Fibroblast of skin of right biceps (primary cell): ENCODE measurements around the gene MAP1LC3B.

Experiments used
- DNase-seq: peaks from one replicate; pipeline ENCODE4 v3.0.0-alpha.2; 2013

MAP1LC3B gene

DNA sequence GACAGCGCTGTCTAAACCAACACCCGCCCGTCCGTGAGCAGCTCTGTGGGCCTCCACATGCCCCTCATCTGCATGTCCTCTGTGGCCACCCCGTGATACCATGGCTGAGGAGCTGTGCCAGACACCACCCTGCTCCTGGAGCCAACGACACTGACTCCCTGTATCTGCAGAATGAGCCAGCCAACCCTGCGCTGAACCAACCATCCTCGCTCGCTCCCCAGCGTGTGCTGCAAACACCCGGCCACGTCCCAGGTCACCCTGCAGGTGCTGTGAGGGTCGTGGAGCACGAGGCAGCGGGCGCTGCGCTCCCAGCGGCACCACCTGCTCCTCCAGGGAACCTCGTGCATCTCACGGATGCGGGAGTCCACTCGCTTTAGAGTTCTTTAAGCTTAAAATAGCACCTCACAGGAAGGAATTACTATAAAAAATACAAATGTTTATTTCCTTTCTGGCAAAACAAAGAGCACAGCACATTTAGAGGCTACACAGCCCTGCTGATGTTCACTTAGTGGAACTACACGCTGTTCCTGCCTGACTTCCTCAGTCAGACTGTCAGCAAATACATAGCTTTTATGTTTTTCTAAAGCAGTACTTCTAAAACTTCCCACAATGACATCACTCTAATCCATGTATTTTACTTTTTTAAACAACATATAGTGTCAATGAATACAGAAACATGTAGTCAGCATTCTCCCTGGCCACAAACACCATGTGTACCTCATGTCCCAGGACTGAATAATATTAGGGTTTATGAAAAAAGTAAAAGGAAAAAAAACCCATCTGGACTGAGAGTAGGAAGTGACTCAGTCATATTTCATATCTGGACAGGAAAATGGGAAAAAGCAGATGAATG, 43.5 kb downstream of the MAP1LC3B start:
- DNase-seq = peak; percentile 88

DNA sequence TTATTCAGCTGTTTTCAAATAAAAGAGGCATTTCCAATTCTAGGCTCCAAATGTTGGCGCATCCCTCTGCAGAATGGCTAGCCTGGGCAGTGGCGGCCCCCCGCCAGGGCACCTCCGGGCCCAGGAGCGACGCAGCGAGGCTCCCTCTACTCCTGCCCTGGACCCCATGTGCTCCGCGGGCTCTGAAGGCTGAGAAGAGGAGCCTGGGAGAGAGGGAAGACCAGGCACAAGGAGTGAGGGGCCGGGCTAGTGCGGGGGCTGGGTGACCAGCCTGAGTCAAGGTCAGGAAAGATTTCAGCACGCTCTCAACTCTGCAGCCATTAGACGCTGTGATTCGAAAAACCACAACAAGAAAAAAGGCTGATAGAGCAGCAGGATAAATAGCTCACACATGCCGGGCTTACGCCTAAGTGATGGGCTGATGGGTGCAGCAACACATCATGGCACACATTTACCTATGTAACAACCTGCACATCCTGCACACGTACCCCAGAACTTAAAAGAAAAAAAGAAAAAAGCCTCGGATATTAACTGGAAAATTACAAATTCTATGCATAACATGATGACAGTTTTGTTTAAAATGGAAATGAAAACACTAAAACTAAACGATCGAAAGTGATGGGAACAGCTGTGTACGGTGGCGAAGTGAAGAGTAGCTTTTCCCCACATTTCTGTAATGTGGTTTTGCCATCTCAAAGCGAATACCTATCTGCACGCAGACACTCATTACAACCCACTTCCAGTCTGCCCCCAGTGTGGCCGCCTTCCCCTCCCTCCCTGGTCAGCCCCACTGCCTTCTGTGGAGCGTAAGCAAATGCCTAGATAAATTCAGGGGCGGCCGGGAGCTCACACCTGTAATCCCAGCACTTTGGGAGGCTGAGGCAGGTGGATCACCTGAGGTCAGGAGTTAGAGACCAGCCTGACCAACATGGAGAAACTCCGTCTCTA, 44.4 kb downstream of the MAP1LC3B start:
- DNase-seq = peak; percentile 51

GRCh38 chr16:87437327-87437726, 45.2 kb downstream of the MAP1LC3B start:
- no peak for DNase-seq

DNA sequence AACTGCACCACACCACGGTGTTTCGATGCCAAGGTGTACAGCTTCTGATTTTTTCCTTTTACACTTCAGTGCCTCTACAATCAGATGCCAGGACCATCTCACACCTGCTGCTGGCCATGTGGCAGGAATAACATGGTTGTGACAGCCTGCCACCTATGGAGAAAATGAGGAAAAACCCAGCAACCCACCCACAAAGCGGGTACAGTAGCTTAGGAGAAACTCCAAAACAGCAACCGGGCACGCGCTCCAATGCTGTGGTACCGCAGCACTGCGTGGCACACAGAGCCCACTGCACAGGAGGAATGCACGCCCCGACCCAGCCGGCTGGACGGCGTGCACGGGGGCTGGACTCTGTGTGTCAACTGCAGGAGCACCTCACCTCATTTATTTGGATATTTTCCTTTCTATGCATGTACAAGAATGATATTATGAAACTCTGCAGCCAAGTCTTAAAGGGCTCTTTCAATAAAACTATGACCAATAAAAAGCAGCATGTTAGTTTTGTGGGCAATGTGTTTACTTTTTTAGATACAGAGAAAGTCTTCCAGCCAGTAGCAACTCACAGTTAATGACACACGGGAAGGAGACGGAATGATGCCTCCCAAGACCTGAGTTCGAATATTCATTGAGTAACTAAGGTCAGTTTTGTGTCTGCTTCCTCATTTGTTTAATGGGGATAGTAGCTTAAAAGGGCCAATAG, 45.9 kb downstream of the MAP1LC3B start:
- no peak for DNase-seq

DNA sequence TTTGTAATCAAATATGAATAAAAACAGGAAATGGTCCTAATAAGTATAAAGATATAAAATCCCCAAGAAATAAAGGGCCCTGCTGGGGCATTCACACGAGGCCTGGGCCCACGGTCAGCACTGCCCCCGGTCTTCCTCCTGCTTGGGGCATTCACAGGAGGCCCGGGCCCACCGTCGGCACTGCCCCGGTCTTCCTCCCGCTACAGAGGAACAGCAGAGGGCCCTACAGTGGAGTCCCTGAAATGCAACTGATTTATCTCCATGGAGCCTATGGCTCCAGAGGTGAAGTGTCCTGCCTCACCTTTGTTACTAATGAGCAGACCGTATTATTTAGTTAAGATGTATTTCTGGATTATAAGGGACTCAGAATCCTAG, 46.5 kb downstream of the MAP1LC3B start:
- no peak for DNase-seq

DNA sequence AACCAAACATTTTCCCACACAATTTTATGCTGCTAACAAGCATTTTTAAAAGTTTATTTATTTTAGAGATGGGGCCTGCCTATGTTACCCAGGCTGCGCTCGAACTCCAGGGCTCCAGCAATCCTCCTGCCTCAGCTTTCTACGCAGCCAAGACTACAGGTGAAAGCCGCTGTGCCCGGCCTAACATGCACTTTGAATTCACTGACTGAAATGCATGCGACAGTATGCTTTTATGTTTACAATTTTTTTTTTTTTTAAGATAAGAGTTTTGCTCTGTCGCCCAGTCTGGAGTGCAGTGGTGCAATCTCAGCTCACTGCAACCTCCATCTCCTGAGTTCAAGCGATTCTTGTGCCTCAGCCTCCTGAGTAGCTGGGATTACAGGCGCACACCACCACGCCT, 47.8 kb downstream of the MAP1LC3B start:
- DNase-seq = no peak

- DNase-seq = peak; percentile 22
Measured at GRCh38 chr16:87441886-87442580, 49.9 kb downstream of the MAP1LC3B start.

- no peak for DNase-seq
Measured at GRCh38 chr16:87442581-87442966, 50.4 kb downstream of the MAP1LC3B start.

- DNase-seq = no peak
Measured at GRCh38 chr16:87443016-87443415, 50.9 kb downstream of the MAP1LC3B start.

GRCh38 chr16:87443964-87444363, 51.8 kb downstream of the MAP1LC3B start:
- DNase-seq = no peak

- peak; percentile 57 for DNase-seq
Measured at GRCh38 chr16:87445486-87445885, 53.4 kb downstream of the MAP1LC3B start.

DNA sequence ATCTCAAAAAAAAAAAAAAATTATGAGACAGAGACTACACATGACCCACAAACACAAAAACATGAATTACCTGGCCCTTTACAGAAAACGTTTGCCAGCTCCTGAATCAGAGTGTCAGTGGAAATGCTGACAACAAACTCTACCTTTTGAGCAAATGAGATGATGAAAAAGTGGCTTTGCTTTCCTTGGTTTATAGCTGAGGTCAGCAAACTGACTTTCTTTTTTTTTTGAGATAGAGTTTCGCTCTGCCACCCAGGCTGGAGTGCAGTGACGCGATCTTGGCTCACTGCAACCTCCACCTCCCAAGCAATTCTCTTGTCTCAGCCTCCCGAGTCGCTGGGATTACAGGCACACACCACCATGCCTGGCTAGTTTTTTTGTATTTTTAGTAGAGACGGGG, 54.3 kb downstream of the MAP1LC3B start:
- DNase-seq = no peak

DNA sequence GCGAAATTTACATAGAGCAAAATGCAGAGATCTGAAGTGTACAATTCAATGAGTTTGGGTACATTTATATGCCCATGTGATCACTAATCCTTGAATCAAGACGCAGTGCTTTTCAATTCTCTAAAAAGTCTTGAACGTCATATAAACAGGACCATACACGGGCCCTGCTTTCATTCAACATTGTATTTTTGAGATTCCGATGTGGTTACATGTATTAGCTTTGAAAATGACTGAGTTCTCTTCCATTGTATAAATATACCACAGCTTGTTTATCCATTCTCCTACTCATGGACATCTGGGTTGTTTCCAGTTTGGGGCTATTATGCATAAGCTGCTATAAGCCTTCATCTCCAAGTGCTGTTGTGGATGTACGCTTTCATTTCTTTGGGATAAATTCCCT, 55.2 kb downstream of the MAP1LC3B start:
- DNase-seq = peak; percentile 72

DNA sequence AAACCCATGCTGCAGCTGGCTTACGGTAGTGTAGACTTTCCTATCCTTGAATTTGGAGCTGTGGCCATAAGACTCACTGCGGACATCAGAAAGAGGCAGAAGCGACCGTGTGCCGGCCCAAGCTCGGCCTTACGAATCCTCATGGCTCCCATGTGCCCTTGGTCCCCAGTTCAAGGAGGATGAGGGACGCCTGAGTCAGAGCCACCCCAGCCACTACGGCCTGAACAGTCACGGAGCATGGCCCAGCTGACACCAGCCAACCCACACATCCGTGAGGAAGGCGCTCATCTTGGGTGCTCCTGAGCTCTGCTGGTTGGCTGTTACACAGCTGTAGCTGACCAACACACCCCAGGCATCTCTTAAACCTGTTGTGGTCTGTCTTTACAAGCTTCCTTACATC, 56.7 kb downstream of the MAP1LC3B start:
- DNase-seq = no peak

DNA sequence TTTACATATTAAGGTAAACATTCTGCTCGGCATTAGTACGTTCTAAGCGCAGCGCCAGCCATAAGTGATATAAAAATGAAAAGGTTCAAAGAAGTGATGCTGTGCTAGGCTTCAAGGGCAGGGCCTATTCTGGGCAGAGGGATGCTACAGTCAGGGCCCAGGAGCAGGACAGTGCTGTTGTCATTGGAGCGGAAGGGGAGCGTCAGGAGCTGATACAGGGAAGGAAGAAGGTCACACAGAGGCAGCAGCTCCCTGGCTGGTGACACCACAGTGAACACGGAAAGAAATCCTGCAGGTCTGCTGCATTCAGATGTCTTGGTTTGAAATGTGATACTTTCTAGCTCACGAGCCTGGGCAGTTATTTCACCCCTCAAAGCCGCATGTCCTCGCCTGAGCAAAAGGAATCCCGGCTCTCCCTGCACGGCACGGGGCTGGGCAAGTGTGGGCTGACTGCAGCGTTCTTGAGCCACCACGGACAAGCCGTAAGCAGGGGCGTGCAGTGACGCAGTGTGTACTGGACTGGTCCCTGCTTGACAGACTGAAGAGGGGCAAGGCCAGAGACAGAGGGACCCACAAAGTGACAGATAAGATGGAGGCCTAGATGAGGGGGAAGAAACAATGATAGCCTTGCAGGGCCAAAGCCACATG, 59.6 kb downstream of the MAP1LC3B start:
- no peak for DNase-seq

DNA sequence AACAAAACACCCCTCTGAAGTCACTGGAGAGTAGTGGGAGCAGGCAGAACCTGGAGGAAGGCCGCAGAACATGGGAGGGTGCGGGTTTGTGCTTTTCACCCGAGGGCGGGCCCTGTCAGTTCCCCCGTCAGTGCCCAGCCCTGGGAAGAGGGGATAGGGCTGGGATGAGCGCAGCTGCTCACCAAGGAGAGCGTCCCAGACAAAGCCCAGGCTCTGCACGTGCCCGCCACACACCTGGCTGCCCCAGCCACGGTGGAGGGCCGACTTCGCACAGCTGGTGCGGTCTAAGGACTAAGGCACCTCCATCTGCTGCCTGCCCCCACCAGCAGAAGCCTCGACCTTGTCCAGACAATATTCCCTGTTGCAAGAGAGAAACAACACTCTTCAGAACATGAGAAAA, 61.2 kb downstream of the MAP1LC3B start:
- DNase-seq = no peak
